IMR-90 (cell line): Measurements from ENCODE around the gene GNB5. TPM values are rescaled to one million over a fixed set of nuclear protein-coding genes. Genes with fewer than 3 reads are reported as not detected.

ENCODE experiments used
- ATAC-seq: fragments of 200-7000 bp; cut with Tn5 transposase; 2 replicates; pipeline ENCODE4 v1.9.1; 2020; ENCODE audit warnings: low read depth, mild to moderate bottlenecking, moderate library complexity
- BruUV-seq: library from RNA; stranded (reverse); fragments of 400-500 nt; replicated peaks from 2 replicates; lab custom pipeline; 2021; lab: Mats Ljungman, UMichigan
- CTCF ChIA-PET: fragments of 300-600 bp; formaldehyde crosslinking; extraction: SDS; loops from one replicate; lab custom pipeline; 2021; ENCODE audit warnings: antibody characterized with exemption; lab: Yijun Ruan, JAX
- POLR2A ChIA-PET: fragments of 300-600 bp; sonication (Branson Sonifier 250); formaldehyde crosslinking; loops from one replicate; lab custom pipeline; 2022; ENCODE audit warnings: antibody characterized with exemption; ENCODE audit not compliant: unreplicated experiment; lab: Charles Lee
- DNase-seq: peaks from one replicate; pipeline ENCODE4 v3.0.0; 2013
- H2AFZ ChIP-seq: replicated peaks from 2 replicates; pipeline ENCODE3; 2013; ENCODE audit warnings: low read length, mild to moderate bottlenecking; ENCODE audit not compliant: poor library complexity
- H2AK5ac ChIP-seq: 2 replicates; pipeline ENCODE4 v1.6.1; 2013; ENCODE audit warnings: low read depth, low read length, inconsistent platforms
- H2AK9ac ChIP-seq: replicated peaks from 2 replicates; pipeline ENCODE3; 2013; ENCODE audit warnings: mild to moderate bottlenecking, low read depth, low read length, moderate library complexity; ENCODE audit not compliant: poor library complexity
- H2BK120ac ChIP-seq: 2 replicates; pipeline ENCODE4 v1.6.1; 2013; ENCODE audit warnings: low read depth, low read length, inconsistent platforms
- H2BK15ac ChIP-seq: 3 replicates; pipeline ENCODE4 v1.6.1; 2013; ENCODE audit warnings: low read depth, low read length, inconsistent platforms
- H2BK20ac ChIP-seq: 2 replicates; pipeline ENCODE4 v1.6.1; 2013; ENCODE audit warnings: low read depth, mild to moderate bottlenecking, inconsistent platforms, low read length, moderate library complexity
- H2BK5ac ChIP-seq: 2 replicates; pipeline ENCODE4 v1.6.1; 2013; ENCODE audit warnings: mild to moderate bottlenecking, low read depth, low read length, inconsistent platforms; ENCODE audit not compliant: poor library complexity, severe bottlenecking
- H3K14ac ChIP-seq: replicated peaks from 2 replicates; pipeline ENCODE4 v1.6.1; 2013; ENCODE audit warnings: low read depth, low read length, inconsistent platforms
- H3K18ac ChIP-seq: 2 replicates; pipeline ENCODE4 v1.6.1; 2013; ENCODE audit warnings: low read depth, low read length, control low read depth
- H3K23ac ChIP-seq: 2 replicates; pipeline ENCODE4 v1.6.1; 2013; ENCODE audit warnings: low read depth, low read length, inconsistent platforms
- H3K27ac ChIP-seq: 2 replicates; pipeline ENCODE4 v1.5.1; 2013; ENCODE audit warnings: mild to moderate bottlenecking, control low read depth, low read length; ENCODE audit not compliant: insufficient read depth
- H3K27me3 ChIP-seq: 2 replicates; pipeline ENCODE4 v1.6.1; 2013; ENCODE audit warnings: low read length; ENCODE audit not compliant: control insufficient read depth, insufficient read depth
- H3K36me3 ChIP-seq: 2 replicates; pipeline ENCODE4 v1.6.1; 2013; ENCODE audit warnings: low read length, mixed read lengths; ENCODE audit not compliant: control insufficient read depth, insufficient read depth
- H3K4ac ChIP-seq: 2 replicates; pipeline ENCODE4 v1.6.1; 2013; ENCODE audit warnings: low read depth, low read length, inconsistent platforms
- H3K4me1 ChIP-seq: 2 replicates; pipeline ENCODE4 v1.6.1; 2013; ENCODE audit warnings: low read length, mixed read lengths; ENCODE audit not compliant: control insufficient read depth, insufficient read depth
- H3K4me2 ChIP-seq: 2 replicates; pipeline ENCODE4 v1.6.1; 2013; ENCODE audit warnings: low read depth, mild to moderate bottlenecking, control low read depth, low read length, moderate library complexity
- H3K4me3 ChIP-seq: 2 replicates; pipeline ENCODE4 v1.5.1; 2013; ENCODE audit warnings: low read depth, mild to moderate bottlenecking, control low read depth, low read length, moderate library complexity; ENCODE audit not compliant: insufficient read depth
- H3K56ac ChIP-seq: 2 replicates; pipeline ENCODE4 v1.6.1; 2013; ENCODE audit warnings: low read length, inconsistent platforms; ENCODE audit not compliant: insufficient read depth; ENCODE audit errors: extremely low read depth
- H3K79me1 ChIP-seq, 2 experiments: 2 replicates each; pipeline ENCODE4 v1.6.1; 2013; ENCODE audit warnings: low read length in 2 of 2, inconsistent platforms in 1 of 2, low read depth in 1 of 2
- H3K9ac ChIP-seq: 2 replicates; pipeline ENCODE4 v1.6.1; 2013; ENCODE audit warnings: low read depth, low read length, control low read depth
- H3K9me1 ChIP-seq: 2 replicates; pipeline ENCODE4 v1.6.1; 2013; ENCODE audit warnings: low read length, inconsistent platforms; ENCODE audit not compliant: insufficient read depth
- H3K9me3 ChIP-seq: 2 replicates; pipeline ENCODE4 v1.6.1; 2013; ENCODE audit warnings: low read length; ENCODE audit not compliant: control insufficient read depth, insufficient read depth
- H4K20me1 ChIP-seq: 2 replicates; pipeline ENCODE4 v1.6.1; 2013; ENCODE audit warnings: low read length, inconsistent platforms; ENCODE audit not compliant: insufficient read depth
- H4K5ac ChIP-seq: 2 replicates; pipeline ENCODE4 v1.6.1; 2013; ENCODE audit warnings: mild to moderate bottlenecking, low read depth, low read length, control low read depth
- H4K8ac ChIP-seq, 2 experiments: 2 replicates each; pipeline ENCODE4 v1.6.1; 2013; ENCODE audit warnings: low read depth in 2 of 2, low read length in 2 of 2, control low read depth in 1 of 2, inconsistent platforms in 1 of 2
- H4K91ac ChIP-seq: 2 replicates; pipeline ENCODE4 v1.6.1; 2013; ENCODE audit warnings: low read depth, low read length, inconsistent platforms; ENCODE audit not compliant: insufficient read depth
- BHLHE40 ChIP-seq: fragments of 150-350 bp; IDR thresholded peaks from 2 replicates; pipeline ENCODE4 v1.6.1; 2016; ENCODE audit warnings: mild to moderate bottlenecking, low read depth, low read length
- CEBPB ChIP-seq: IDR thresholded peaks from 2 replicates; pipeline ENCODE4 v1.6.1; 2012; ENCODE audit warnings: low read depth, low read length, improper control_type of control experiment
- CHD1 ChIP-seq: IDR thresholded peaks from 2 replicates; pipeline ENCODE4 v1.6.1; 2012; ENCODE audit warnings: low read depth, low read length, improper control_type of control experiment
- CTCF ChIP-seq: conservative IDR thresholded peaks from 2 replicates; pipeline ENCODE4 v1.5.1; 2012; ENCODE audit warnings: mild to moderate bottlenecking, low read depth, low read length, improper control_type of control experiment
- ELK1 ChIP-seq: fragments of 150-350 bp; IDR thresholded peaks from 2 replicates; pipeline ENCODE4 v1.6.1; 2016; ENCODE audit warnings: low read depth, mild to moderate bottlenecking, low read length, moderate library complexity, borderline replicate concordance
- FOS ChIP-seq: fragments of 150-350 bp; IDR thresholded peaks from 2 replicates; pipeline ENCODE4 v1.6.1; 2016; ENCODE audit warnings: low read depth, low read length
- MAFK ChIP-seq: IDR thresholded peaks from 2 replicates; pipeline ENCODE4 v1.6.1; 2012; ENCODE audit warnings: low read depth, low read length, improper control_type of control experiment
- MAZ ChIP-seq: IDR thresholded peaks from 2 replicates; pipeline ENCODE4 v1.6.1; 2012; ENCODE audit warnings: low read depth, mild to moderate bottlenecking, low read length, improper control_type of control experiment, moderate library complexity, borderline replicate concordance
- MXI1 ChIP-seq: IDR thresholded peaks from 2 replicates; pipeline ENCODE4 v1.6.1; 2012; ENCODE audit warnings: low read depth, mild to moderate bottlenecking, low read length, moderate library complexity, borderline replicate concordance
- NFE2L2 ChIP-seq: fragments of 150-350 bp; IDR thresholded peaks from 2 replicates; pipeline ENCODE4 v1.6.1; 2016; ENCODE audit warnings: low read depth, mild to moderate bottlenecking, low read length
- POLR2A ChIP-seq: IDR thresholded peaks from 2 replicates; pipeline ENCODE4 v1.6.1; 2012; ENCODE audit warnings: mild to moderate bottlenecking, low read depth, low read length
- RAD21 ChIP-seq: IDR thresholded peaks from 2 replicates; pipeline ENCODE4 v1.6.1; 2012; ENCODE audit warnings: low read length, improper control_type of control experiment
- RCOR1 ChIP-seq: IDR thresholded peaks from 2 replicates; pipeline ENCODE4 v1.6.1; 2012; ENCODE audit warnings: mild to moderate bottlenecking, low read length, improper control_type of control experiment; ENCODE audit not compliant: insufficient replicate concordance
- RFX5 ChIP-seq: IDR thresholded peaks from 2 replicates; pipeline ENCODE4 v1.8.0; 2012; ENCODE audit warnings: low read depth, mild to moderate bottlenecking, low read length, moderate library complexity
- SMC3 ChIP-seq: fragments of 150-350 bp; IDR thresholded peaks from 2 replicates; pipeline ENCODE4 v1.6.1; 2016; ENCODE audit warnings: low read depth, mild to moderate bottlenecking, antibody characterized with exemption, low read length, moderate library complexity
- USF2 ChIP-seq: fragments of 150-350 bp; IDR thresholded peaks from 2 replicates; pipeline ENCODE4 v1.6.1; 2017; ENCODE audit warnings: mild to moderate bottlenecking, antibody characterized with exemption, low read length, low read depth
- WGBS, 2 experiments: methylation state at CpG; one replicate each; pipeline versions ENCODE4 v1.1.5 to v1.1.7; 2013; ENCODE audit warnings: missing lambda C conversion rate in 2 of 2; ENCODE audit not compliant: insufficient read length in 1 of 2; ENCODE audit errors: extremely low coverage in 2 of 2; 5-methylcytosine and 5-hydroxymethylcytosine counted together
- dilution Hi-C: fragments of 300-500 bp; cut with HindIII; formaldehyde crosslinking; loops from one replicate; pipeline ENCODE4 v1.14.3; 2018; ENCODE audit warnings: low sequenced_read_pairs; ENCODE audit not compliant: unreplicated experiment
- in situ Hi-C: fragments of 300-500 bp; cut with MboI; formaldehyde crosslinking; loops from 3 replicates; pipeline ENCODE4 v1.14.3; 2019; ENCODE audit warnings: low sequenced_read_pairs, inconsistent platforms, mixed read lengths
- intact Hi-C: fragments of 100-400 bp; cut with micrococcal nuclease; formaldehyde crosslinking; loops from 2 replicates; pipeline ENCODE4 v1.10.0; 2022
- polyA plus RNA-seq, 3 experiments: library from polyadenylated mRNA; depleted of rRNA; stranded (reverse); fragments of >200 nt; gene quantifications; 2 replicates each; pipeline ENCODE4 v1.2.3, GENCODE V29; 2012; ENCODE audit warnings: low replicate concordance in 1 of 3
- total RNA-seq: library from RNA; depleted of rRNA; stranded (reverse); fragments of >200 nt; gene quantifications from 2 replicates; pipeline ENCODE4 v1.2.3, GENCODE V29; 2012

The GNB5 gene
- total and polyA plus RNA-seq, 2 of the 4 experiments (the other 2 are of a cell fraction): 27.7 to 33.2 TPM

GRCh38 chr15:52218371-52218770 is 27.2 kb upstream of the GNB5 start:
- Histone ChIP-seq H3K27ac (no peak overlapping the region), H4K20me1 (no peaks in the 10 kb centered on the region), H3K9me3 (no peaks in the 10 kb centered on the region), H3K4ac (no peak overlapping the region), H2AK9ac (no peak overlapping the region), H3K27me3 (peaks cover 32% of the 10 kb centered on the region), H3K79me1 (no peaks in the 10 kb centered on the region), H2AFZ (no peak overlapping the region), H4K5ac (no peak overlapping the region), H3K18ac (no peak overlapping the region), H3K36me3 (no peaks in the 10 kb centered on the region), H3K23ac (no peak overlapping the region), H2BK120ac (no peak overlapping the region), H4K8ac (no peak overlapping the region), H2AK5ac (no peak overlapping the region), H3K4me2 (no peak overlapping the region), H4K91ac (no peak overlapping the region), H3K9me1 (no peaks in the 10 kb centered on the region), H3K14ac (no peak overlapping the region), H3K56ac (no peak overlapping the region), H3K4me1 (peaks cover 1% of the 10 kb centered on the region; the same call in 1 of the 2 replicates), H2BK5ac (no peak overlapping the region), H2BK20ac (no peak overlapping the region), H3K4me3 (no peak overlapping the region), H3K9ac (no peak overlapping the region), H2BK15ac (no peak overlapping the region)
- intact Hi-C loops: no loop called here
- no peak for TF ChIP-seq MAZ
- TF ChIP-seq USF2: no peak
- no peak for TF ChIP-seq CHD1
- no peak for TF ChIP-seq MAFK
- TF ChIP-seq RAD21: no peak
- TF ChIP-seq FOS: no peak
- TF ChIP-seq NFE2L2: no peak
- no peak for TF ChIP-seq RFX5
- TF ChIP-seq MXI1: no peak
- TF ChIP-seq RCOR1: no peak
- no peak for TF ChIP-seq ELK1
- TF ChIP-seq CTCF: no peak
- TF ChIP-seq CEBPB: no peak
- TF ChIP-seq BHLHE40: no peak
- TF ChIP-seq POLR2A: no peak
- no peak for TF ChIP-seq SMC3
- ChIA-PET POLR2A (no interaction called here), CTCF (interaction anchor here (1.2 kb wide), 1 partner anchor 9 kb away, joined by 3 read pairs; no protein-coding TSS in a partner anchor)
- 80% methylated on average over 1 of the region's 3 CpGs; no CpG with 5 or more reads in 1 of the 2 experiments for WGBS, 2 experiments
- in situ Hi-C loops: loop anchor here (10.0 kb wide), 1 partner anchor 244 kb away; the partner anchor contains the start of gene LEO1
- no peak for DNase-seq
- ATAC-seq: no peak
- dilution Hi-C loops: no loop called here
- no TSS peak for BruUV-seq
